GM12801 (cell line): ENCODE results near the gene ARID1A.

Experiments used
- TF ChIP-seq, protein P1 (sequence below): IDR thresholded peaks from one replicate; pipeline ENCODE4 v1.5.1; 2011; ENCODE audit warnings: control low read depth; ENCODE audit not compliant: insufficient read length; ENCODE audit errors: extremely low read depth

The ARID1A gene

DNA sequence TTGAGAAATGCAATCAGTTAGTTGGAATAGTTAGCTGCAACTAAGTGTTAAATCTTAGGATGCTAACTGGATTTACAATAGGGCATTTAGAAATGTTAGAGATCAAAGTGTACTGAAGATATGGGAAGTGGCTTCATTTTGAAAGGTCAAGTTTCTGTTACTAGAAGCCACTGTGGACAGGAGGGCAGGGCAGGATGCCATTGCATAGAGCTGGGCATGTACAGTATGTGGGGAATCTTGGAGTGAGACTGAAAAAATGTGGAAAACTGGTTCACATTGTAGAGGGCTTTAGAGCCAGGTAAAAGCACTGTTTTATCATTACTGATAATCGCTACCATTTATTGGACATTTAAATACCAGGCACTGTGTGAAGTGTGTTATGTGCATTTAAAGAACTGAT is 31.0 kb downstream of the ARID1A start:
- TF ChIP-seq, protein P1, sequence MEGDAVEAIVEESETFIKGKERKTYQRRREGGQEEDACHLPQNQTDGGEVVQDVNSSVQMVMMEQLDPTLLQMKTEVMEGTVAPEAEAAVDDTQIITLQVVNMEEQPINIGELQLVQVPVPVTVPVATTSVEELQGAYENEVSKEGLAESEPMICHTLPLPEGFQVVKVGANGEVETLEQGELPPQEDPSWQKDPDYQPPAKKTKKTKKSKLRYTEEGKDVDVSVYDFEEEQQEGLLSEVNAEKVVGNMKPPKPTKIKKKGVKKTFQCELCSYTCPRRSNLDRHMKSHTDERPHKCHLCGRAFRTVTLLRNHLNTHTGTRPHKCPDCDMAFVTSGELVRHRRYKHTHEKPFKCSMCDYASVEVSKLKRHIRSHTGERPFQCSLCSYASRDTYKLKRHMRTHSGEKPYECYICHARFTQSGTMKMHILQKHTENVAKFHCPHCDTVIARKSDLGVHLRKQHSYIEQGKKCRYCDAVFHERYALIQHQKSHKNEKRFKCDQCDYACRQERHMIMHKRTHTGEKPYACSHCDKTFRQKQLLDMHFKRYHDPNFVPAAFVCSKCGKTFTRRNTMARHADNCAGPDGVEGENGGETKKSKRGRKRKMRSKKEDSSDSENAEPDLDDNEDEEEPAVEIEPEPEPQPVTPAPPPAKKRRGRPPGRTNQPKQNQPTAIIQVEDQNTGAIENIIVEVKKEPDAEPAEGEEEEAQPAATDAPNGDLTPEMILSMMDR: no peak

- TF ChIP-seq, protein P1: no peak
These were observed 31.7 kb downstream of the ARID1A start for GRCh38 chr1:26727476-26727875.

DNA sequence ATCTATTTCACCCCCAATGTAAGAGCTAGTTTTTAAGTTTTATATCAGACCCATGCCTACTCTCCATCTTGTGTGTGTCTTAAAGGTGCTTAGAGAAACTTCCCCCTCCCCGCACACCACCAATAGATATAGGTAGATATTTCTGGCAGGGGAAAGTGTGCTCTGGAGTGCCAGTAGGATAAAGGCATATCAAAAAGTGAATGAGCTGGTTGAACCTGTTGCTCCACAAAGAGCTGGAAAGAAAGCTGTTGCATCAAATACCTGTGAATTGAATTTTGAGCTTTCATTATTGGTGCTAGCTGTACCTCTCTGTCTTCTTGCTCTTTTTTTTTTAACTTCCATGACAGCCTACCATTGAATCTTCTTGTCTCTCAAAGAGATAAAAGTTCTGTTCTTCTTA is 32.8 kb downstream of the ARID1A start:
- TF ChIP-seq, protein P1: no peak

DNA sequence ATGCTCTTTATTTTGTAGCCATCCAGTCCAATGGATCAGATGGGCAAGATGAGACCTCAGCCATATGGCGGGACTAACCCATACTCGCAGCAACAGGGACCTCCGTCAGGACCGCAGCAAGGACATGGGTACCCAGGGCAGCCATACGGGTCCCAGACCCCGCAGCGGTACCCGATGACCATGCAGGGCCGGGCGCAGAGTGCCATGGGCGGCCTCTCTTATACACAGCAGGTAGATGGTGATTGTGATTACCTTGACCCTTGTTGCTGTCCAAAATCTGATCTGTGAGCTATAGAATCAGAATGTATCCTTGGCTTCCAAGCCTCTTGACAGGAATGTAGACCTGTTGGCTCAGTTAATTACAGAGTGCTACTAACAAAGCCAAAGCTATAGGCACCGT is 33.8 kb downstream of the ARID1A start:
- TF ChIP-seq, protein P1: no peak

GRCh38 chr1:26730695-26731094 is 34.9 kb downstream of the ARID1A start:
- TF ChIP-seq, protein P1: no peak

GRCh38 chr1:26731233-26731902 is 35.6 kb downstream of the ARID1A start:
- TF ChIP-seq, protein P1: no peak

GRCh38 chr1:26733392-26733791 is 37.6 kb downstream of the ARID1A start:
- TF ChIP-seq, protein P1: no peak
